SIG-M5 (cell line): ENCODE results near the gene MESP2.
"Not testable (repeated sequence)": the region's sequence is repeated elsewhere in the genome, so short reads cannot be mapped to it uniquely, and the experiment has no call there.

Experiments
- DNase-seq: peaks from one replicate; lab custom pipeline; 2025; lab: John Stamatoyannopoulos, UW

MESP2 gene

GRCh38 chr15:89781055-89781454 lies 4.9 kb downstream of the MESP2 start:
- DNase-seq: peak; percentile 48

GRCh38 chr15:89781891-89782618 lies 5.9 kb downstream of the MESP2 start:
- no peak for DNase-seq

- not testable (repeated sequence) for DNase-seq
Observed at GRCh38 chr15:89782619-89782950, 6.5 kb downstream of the MESP2 start.

GRCh38 chr15:89783111-89783860 lies 7.2 kb downstream of the MESP2 start:
- no peak for DNase-seq

- DNase-seq: no peak
Observed at GRCh38 chr15:89783861-89784685, 7.9 kb downstream of the MESP2 start.

GRCh38 chr15:89784686-89784960 lies 8.5 kb downstream of the MESP2 start:
- DNase-seq: no peak

GRCh38 chr15:89785064-89785773 lies 9.1 kb downstream of the MESP2 start:
- DNase-seq: no peak

- DNase-seq: no peak
Observed at GRCh38 chr15:89785774-89786140, 9.6 kb downstream of the MESP2 start.

GRCh38 chr15:89787944-89788343 lies 11.8 kb downstream of the MESP2 start:
- no peak for DNase-seq

GRCh38 chr15:89788585-89788984 lies 12.5 kb downstream of the MESP2 start:
- not testable (repeated sequence) for DNase-seq

- no peak for DNase-seq
Observed at GRCh38 chr15:89790206-89790605, 14.1 kb downstream of the MESP2 start.

- no peak for DNase-seq
Observed at GRCh38 chr15:89790661-89791060, 14.5 kb downstream of the MESP2 start.

- no peak for DNase-seq
Observed at GRCh38 chr15:89792106-89792805, 16.1 kb downstream of the MESP2 start.

GRCh38 chr15:89794627-89795241 lies 18.6 kb downstream of the MESP2 start:
- no peak for DNase-seq

- DNase-seq: no peak
Observed at GRCh38 chr15:89795996-89796395, 19.9 kb downstream of the MESP2 start.

- DNase-seq: no peak
Observed at GRCh38 chr15:89797678-89798201, 21.6 kb downstream of the MESP2 start.

GRCh38 chr15:89799011-89799911 lies 23.1 kb downstream of the MESP2 start:
- DNase-seq: no peak

GRCh38 chr15:89799918-89800498 lies 23.9 kb downstream of the MESP2 start:
- no peak for DNase-seq

- DNase-seq: no peak
Observed at GRCh38 chr15:89801471-89802195, 25.5 kb downstream of the MESP2 start.
